ENCODE data around the gene HAO1.

- TF ChIP-seq PRDM10 (IDR thresholded peaks at IDR 0.05; ENCODE audit: partially characterized antibody) (no peak), TAF1 (IDR thresholded peaks at IDR 0.05; ENCODE audit: control insufficient read depth, extremely low read depth, insufficient read depth, low read length, severe bottlenecking) (no peak), SAFB2 (IDR thresholded peaks at IDR 0.05; ENCODE audit: borderline replicate concordance, low read depth, low read length, severe bottlenecking) (no peak), CTCF (IDR thresholded peaks at IDR 0.05 in 2 of 3, conservative IDR thresholded peaks at IDR 0.05 in 1 of 3; ENCODE audit: insufficient read depth in 2 of 3, low read depth in 1 of 3, low read length in 3 of 3) (no peak), E2F8 (IDR thresholded peaks at IDR 0.05; ENCODE audit: low read depth, partially characterized antibody) (no peak), MEF2A (IDR thresholded peaks at IDR 0.05; ENCODE audit: control insufficient read depth, low read depth, low read length) (no peak), EP300 (IDR thresholded peaks at IDR 0.05; ENCODE audit: low read length) (no peak), ARID2 (IDR thresholded peaks at IDR 0.05) (no peak), RFX1 (IDR thresholded peaks at IDR 0.05) (no peak), USF2 (CRISPR knock-in tag; IDR thresholded peaks at IDR 0.05) (no peak), SMAD1 (IDR thresholded peaks at IDR 0.05; ENCODE audit: low read depth, low read length, partially characterized antibody) (no peak), BRCA1 (IDR thresholded peaks at IDR 0.05) (no peak), BRCA1 (CRISPR knock-in tag; IDR thresholded peaks at IDR 0.05) (no peak), NFIC (IDR thresholded peaks at IDR 0.05) (peak; percentile 81)
Observed at GRCh38 chr20:7855545-7855944, 84.7 kb downstream of the HAO1 start.

All from K562 (cell line).